HG02759 (cell line): ENCODE data around the gene RHOF.
"Not testable (repeated sequence)": the region's sequence is repeated elsewhere in the genome, so short reads cannot be mapped to it uniquely, and the experiment has no call there.

Experiments used
- ATAC-seq: cut with Tn5 transposase; IDR thresholded peaks from one replicate; pipeline ENCODE4 v1.9.1; 2021; ENCODE audit warnings: mild to moderate bottlenecking, moderate library complexity; ENCODE audit not compliant: unreplicated experiment

RHOF gene

DNA sequence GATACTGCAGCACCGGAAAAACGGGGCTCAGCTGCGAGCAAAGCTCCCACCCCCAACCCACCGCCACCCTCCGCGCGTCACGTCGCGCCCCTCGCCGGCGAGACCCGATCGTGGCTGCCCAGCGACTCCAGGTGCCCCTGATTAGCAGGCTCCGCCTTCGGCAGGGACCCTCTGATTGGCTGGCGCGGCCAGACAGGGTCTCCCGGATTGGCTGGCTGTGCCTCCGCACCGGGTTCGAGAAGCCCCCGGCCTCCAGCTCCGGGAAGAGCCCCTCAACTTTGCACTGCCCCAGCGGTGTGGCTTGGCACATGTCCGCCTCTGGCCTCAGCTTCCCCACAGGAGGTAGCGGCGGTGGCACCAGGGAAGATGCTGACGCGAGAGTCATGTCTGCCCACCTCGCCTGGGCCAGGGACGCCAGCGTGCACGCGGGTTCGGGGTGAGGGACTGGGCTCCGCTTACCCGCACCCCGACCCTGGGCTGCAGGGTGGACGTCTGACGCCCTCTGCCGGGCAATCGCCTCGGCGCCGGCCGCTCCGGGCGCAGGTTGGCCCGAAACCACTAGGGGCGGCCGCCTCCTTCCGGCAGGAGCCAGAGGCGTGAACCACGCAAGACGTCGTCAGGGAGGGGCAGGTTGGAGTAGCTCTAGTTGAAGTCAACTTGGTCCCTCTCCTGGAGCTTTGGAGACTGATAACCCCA is 498 bp upstream of the RHOF start:
- ATAC-seq: peak; percentile 57

GRCh38 chr12:121792607-121793439 is 665 bp downstream of the RHOF start:
- no peak for ATAC-seq

GRCh38 chr12:121791671-121792551 is 1.6 kb downstream of the RHOF start:
- no peak for ATAC-seq

GRCh38 chr12:121790785-121791184 is 2.7 kb downstream of the RHOF start:
- not testable (repeated sequence) for ATAC-seq

GRCh38 chr12:121789800-121790728 is 3.4 kb downstream of the RHOF start:
- peak; percentile 43 for ATAC-seq

DNA sequence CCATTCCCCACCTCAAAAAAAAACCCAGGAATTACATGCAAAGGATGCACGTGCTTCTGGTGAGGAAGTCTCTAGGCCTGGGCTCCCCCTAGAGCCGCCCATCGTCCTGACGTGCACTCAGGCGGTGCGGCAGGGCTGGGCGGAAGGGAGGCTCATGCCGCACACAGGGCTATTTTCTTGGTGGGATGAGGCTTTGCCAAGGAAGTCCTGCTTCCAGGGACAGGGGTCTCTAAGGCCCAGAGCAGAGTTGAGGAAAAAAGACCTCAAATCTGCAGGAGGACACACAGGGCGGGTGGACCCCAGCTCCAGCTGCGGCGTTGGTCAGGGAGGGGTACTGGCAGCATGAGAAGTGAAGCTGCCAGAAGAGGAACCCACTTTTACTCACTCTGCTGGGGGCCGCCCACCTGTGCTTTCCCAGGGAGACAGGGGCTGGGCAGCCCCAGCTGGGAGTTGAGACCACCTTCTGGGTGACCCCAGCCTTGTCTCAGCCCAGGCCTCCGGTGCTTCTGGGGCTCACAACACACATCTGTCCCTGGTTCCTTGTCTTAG is 4.2 kb downstream of the RHOF start:
- no peak for ATAC-seq

DNA sequence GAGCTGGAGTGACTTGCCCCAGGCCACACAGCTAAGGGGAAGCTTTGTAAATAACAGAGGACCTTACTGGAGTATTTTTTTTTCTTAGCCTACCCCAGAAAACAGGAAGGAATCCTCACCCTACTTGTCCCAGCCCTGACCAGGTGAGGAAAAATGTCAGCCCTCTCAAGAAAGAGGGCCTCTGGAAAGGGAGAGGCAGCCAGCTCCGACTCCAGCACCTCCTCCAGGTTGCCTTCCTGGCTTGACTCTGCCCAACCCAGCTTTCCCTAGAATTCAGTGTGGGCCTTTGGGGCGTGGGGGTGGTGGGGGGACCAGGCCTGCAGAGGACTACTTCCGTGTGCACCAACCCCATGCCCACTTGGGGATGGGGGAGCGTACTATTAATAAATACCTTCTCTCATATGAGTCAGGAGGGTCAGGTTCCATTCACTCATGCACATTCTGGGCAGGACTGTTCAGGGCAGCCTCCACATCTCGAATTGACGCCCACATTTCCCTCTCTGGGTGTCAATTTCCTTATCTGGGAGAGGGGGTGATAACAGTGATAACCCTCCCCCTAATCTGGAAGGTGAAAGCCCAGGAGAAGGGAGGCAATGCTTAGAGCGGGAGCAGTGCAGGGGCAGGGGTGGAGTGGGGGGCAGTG is 5.2 kb downstream of the RHOF start:
- ATAC-seq: no peak

DNA sequence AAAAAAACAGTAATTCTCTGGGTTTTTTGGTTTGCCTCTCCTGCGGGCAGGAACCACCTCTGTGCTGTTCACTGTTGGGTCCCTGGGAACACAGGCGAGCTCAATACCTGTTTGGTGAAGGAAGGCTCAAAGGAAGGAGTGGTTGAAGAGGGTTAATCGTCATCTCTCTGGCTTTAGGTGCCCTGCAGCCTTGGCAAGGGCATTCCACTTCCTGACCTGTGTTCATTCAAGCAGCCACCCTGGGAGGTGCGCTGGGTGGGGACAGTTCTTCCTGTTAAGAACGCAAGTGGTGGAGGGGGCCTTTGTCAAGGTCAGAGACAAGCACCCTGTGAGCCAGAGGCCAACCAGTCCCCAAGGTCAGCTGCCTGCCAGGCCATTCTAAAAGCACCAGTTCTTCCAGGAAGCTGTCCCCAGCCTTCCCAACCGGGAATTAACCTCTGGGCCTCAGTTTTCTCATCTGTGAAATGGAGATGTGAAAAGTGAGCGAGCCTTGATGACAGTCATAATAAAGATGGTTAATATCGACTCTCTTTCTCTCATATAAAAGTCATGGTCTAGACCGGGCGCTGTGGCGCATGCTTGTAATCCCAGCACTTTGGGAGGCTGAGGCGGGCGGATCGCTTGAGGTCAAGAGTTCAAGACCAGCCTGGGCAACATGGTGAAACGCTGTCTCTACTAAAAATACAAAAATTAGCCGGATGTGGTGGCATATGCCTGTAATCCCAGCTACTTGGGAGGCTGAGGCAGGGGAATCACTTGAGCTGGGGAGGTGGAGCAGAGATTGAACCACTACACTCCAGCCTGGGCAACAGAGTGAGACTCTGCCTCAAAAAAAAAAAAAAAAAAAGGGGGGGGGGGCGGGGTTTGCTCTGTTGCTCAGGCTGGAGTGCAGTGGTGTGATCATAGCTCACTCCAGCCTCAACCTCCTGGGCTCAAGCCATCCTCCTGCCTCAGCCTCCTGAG is 6.1 kb downstream of the RHOF start:
- no peak for ATAC-seq

GRCh38 chr12:121786440-121786825 is 7.1 kb downstream of the RHOF start:
- ATAC-seq: no peak

GRCh38 chr12:121784460-121784859 is 9.0 kb downstream of the RHOF start:
- no peak for ATAC-seq

DNA sequence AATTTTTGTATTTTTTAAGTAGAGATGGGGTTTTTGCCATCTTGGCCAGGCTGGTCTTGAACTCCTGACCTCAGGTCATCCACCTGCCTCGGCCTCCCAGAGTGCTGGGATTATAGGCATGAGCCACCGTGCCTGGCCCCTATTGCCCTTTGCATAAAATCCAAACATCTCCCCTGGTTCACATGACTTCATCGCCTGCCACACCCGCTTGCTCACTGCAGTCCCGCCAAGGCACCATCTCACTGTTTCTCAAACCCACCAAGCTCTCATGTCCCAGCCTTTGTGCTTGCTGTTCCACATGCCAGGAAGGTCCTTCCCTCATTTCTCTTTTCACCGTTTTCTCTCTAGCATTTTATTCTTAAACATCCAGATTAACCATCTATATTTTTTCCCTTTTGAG is 9.7 kb downstream of the RHOF start:
- ATAC-seq: no peak

DNA sequence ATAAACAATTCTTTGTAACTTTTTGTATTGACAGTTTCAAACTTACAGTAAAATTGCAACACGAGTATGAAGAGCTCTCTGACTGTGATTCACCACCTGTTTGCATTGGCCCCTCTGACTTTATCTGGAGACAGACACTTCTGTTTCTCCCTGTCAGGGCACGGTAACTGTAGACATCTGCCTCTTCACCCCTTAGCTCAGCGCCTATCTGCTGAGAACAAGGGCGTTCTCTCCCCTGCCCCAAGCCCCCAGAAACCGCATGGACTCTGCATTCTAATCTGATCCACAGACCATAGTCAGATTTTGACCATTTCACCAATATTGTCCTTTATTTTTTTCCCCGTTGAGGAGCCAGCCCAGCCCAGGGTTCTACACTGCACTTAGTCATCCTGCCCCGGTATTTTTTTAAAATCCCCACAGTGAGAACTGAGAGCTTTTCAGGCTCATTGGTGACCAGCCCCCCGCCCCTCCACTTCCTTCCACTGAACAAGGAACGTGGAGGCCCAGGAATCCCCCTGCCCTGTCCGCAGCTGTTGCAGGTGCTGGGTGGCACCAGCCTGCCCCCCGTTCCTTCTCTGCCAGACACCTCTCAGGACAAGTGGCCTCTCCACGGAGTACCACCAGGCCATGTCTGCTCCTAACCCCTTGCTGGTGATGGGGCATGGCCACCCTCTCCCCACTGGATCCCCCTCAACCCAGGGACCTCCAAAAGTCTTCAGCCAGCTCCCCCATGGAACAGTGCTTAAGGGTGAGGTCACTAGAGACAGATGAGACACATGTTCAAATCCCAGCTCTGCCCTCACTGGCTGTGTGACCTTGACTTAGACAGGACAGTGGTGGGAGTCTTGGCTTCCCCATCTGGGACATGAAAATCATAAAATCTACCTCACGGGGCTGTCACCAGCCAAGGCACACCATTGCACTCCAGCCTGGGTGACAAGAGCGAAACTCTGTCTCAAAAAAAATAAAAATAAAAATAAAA is 11.2 kb downstream of the RHOF start:
- ATAC-seq: peak; percentile 67

DNA sequence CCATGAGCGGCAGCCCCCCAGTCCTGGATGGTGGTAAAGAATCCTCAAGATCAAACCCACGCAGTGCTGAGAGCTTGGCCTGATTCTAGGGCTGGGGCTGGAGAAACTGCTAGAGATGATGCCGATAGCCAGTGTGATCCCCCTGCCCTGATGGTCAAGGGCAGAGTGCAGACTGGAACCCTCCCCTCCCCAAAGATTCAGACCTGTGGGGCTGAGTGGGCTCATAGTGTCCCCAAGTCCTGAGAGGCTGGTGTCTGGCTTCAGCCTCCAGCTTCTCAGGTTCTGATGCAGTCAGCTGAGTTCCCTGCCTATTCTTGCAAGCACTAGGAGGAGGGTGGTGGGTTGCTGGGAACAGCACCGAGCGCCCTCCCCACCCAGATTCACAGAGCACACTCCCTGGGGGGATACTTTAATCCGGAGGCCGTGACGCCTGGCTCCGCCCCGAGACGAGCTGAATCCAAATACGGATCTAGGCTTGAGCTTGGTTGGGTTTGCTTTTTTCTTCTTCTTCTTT is 11.9 kb downstream of the RHOF start:
- peak; percentile 26 for ATAC-seq

DNA sequence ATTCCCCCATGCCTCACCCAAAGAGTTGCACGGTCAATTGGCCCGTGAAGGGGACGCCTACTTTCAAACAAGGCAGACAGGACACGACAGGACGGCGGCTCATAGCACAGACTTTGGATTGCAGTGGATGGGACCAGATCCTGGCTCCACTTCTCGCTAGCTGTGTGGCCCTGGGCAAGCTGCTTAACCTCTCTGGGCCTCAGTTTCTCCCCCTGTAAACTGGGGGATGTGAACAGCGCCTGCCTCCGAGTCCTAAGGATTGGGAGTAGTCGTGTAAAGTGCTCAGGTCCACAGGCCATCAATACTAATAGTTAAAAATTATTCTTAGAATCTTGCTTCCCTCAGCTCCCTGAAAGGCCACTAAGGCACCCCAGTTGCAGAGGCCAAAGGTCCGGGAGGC is 13.1 kb downstream of the RHOF start:
- ATAC-seq: no peak

GRCh38 chr12:121779422-121779895 is 14.0 kb downstream of the RHOF start:
- ATAC-seq: no peak

GRCh38 chr12:121778567-121779421 is 14.7 kb downstream of the RHOF start:
- ATAC-seq: no peak
